ENCODE data around the gene CWC22. TPM values are rescaled to one million over a fixed set of nuclear protein-coding genes. Genes with fewer than 3 reads are reported as not detected.
"Not testable (repeated sequence)": the region's sequence is repeated elsewhere in the genome, so short reads cannot be mapped to it uniquely, and the experiment has no call there.

Gene CWC22
- total RNA-seq, 1 donor from 2014 or later, result 23.6 TPM

- no peak for ATAC-seq
- intact Hi-C loops (cut with DNase I), result no loop called here
- no peak for DNase-seq (ENCODE audit: low spot score)
Observed at GRCh38 chr2:179963626-179964025, 43.5 kb downstream of the CWC22 start.

GRCh38 chr2:179958251-179958650 lies 48.8 kb downstream of the CWC22 start:
- intact Hi-C loops (cut with DNase I); DNase-seq (ENCODE audit: low spot score); ATAC-seq: not testable (repeated sequence)

- intact Hi-C loops (cut with DNase I), result no loop called here
- DNase-seq (ENCODE audit: low spot score), result no peak
- no peak for ATAC-seq
Observed at GRCh38 chr2:179954026-179954425, 53.1 kb downstream of the CWC22 start.

DNA sequence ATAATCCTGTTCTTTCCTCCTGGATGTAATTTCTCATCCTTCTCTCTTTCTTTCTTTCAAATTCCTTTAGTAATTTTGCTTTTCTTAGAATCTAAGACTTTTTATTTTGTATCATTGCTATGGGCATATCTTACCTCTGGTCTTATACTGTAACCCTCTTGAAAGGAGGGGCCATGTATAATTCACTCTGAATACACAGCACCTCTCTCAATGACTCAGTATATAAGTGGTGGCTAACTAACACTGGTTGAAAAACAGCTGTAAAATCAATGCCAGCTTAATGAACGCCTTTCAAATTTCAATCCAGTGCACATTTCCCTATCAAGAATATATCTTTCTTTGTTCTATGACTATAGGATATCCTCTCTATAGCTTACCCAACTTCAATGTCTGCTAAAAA lies 53.7 kb downstream of the CWC22 start:
- DNase-seq (ENCODE audit: low spot score) (no peak), ATAC-seq (no peak)
- intact Hi-C loops (cut with DNase I), result no loop called here

DNA sequence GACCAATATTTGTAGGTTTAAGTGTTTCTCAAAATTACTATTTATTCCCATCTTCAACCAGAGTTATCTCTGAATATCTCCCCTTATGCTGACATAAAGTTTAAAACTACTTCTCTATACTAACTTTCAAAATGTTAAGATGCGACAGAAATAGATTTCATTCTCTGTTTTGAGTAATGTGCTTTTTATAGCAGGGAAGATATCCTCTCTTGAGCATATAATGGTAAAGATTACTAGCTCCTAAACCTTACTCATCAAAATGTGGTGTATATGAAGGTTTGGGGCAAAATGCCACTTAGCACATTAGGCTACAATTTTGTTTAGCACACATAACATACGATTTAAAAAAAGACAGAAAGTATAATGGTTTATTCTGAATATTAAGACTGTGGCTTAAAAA lies 54.4 kb downstream of the CWC22 start:
- intact Hi-C loops (cut with DNase I), result no loop called here
- no peak for ATAC-seq
- no peak for DNase-seq (ENCODE audit: low spot score)

DNA sequence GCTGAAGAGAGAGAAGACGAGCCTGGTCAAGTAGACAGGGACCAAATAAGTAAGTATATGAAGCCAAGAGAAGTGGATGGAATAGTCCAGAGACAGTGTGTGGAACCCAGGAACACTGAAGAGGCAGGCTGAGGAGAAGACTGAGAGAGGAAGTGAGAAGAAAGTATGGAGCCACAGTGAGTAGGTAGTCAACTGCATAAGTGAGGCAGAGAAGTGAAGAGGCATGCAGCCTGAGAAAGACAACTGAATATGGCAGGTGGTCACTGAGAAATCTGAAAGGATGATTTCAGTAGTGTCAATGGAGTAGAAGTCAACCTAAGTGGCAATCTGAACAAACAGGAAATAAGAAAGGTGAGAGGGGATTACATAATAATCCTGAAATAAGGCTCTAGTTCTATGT lies 55.4 kb downstream of the CWC22 start:
- intact Hi-C loops (cut with DNase I), result no loop called here
- DNase-seq (ENCODE audit: low spot score) (no peak), ATAC-seq (no peak)

DNA sequence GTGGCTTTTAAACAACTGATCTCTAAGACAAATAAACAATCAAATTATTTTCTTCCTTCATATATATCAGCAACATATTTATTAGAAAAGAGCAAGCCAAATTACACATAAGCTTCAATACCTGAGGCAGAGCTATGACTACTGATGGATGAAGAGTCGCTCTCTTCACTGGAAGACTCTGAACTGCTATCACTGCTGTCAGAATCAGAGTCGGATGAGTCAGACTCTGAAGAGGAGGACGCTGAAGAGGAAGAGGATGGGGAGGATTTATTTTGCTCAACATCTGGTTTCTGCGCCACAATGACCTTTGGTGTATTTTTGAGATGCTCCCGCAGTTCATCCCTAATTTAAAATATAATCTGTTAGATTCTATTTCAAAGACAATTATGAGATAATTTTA lies 56.7 kb downstream of the CWC22 start:
- DNase-seq (ENCODE audit: low spot score) (no peak), ATAC-seq (no peak)
- intact Hi-C loops (cut with DNase I), result no loop called here

DNA sequence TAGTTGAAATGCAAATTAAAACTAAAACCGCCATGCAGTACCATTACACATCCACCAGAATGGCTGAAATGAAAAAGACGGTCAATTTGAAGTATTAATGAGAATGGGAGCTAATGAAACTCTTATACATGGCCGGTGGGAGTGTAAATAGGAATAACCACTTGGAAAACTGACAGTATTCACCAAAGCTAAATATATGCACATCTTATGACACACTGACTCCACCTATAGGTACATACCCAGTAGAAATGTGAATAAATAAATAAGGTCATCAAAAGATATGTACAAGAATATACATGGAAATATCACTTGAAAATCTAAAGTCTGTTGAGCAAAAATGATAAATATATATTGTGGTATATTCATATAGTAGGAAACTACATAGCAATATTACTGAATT lies 57.7 kb downstream of the CWC22 start:
- DNase-seq (ENCODE audit: low spot score) (no peak), ATAC-seq (no peak)
- intact Hi-C loops (cut with DNase I), result no loop called here

DNA sequence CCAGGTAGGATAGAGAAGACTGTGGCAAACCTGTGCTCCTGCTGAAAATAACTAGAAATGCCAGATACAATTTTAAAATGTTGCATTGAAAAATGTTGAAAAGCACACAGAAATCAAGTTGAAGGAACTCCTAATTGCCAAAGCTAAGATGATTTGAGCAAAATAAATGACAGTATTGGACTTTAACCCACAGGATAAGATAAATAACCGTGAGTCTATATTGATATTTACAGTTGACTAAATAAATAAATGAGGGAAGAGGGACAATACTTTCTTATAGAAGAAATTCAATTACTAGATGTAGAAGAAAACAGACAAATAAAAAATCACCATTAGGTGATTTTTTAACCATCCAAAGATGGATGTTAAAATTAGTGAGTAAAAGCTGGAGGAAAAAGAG lies 59.0 kb downstream of the CWC22 start:
- DNase-seq (ENCODE audit: low spot score) (no peak), ATAC-seq (no peak)
- intact Hi-C loops (cut with DNase I), result no loop called here

GRCh38 chr2:179946810-179947615 lies 60.1 kb downstream of the CWC22 start:
- DNase-seq (ENCODE audit: low spot score) (no peak), ATAC-seq (no peak)
- intact Hi-C loops (cut with DNase I), result no loop called here

- no peak for ATAC-seq
- DNase-seq (ENCODE audit: low spot score), result no peak
- intact Hi-C loops (cut with DNase I), result no loop called here
Observed at GRCh38 chr2:179946346-179946745, 60.8 kb downstream of the CWC22 start.

- no peak for ATAC-seq
- DNase-seq (ENCODE audit: low spot score), result no peak
- intact Hi-C loops (cut with DNase I), result no loop called here
Observed at GRCh38 chr2:179939259-179939658, 67.8 kb downstream of the CWC22 start.

DNA sequence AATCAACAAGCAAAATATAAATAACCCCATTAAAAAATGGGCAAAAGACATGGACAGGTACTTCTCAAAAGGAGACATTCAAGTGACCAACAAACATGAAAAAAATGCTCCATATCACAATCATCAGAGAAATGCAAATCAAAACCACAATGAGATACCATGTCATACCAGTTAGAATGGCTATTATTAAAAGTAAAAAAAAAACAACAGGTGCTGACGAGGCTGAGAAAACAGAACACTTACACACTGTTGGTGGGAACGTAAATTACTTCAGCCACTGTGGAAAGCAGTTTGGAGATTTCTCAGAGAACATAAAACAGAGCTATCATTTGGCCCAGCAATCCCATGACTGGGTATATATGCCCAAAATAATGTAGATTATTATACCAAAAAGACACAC lies 69.1 kb downstream of the CWC22 start:
- intact Hi-C loops (cut with DNase I), result no loop called here
- DNase-seq (ENCODE audit: low spot score), result no peak
- no peak for ATAC-seq

DNA sequence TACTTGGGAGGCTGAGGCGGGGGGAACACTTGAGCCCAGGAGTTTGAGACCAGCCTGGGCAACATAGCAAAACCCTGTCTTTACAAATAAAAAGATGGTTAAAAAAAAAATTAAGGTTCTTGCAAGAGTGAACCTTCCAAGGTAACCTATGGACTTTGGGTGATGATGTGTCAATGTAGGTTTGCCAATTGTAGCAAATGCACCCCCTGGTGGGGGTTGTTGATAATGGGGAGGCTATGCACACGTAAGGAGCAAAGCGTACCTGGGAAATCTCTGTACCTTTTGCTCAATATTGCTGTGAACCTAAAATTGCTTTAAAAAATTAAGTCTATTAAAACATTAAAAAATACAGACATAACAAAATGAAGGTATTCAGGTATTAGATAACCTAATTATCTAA lies 70.4 kb downstream of the CWC22 start:
- intact Hi-C loops (cut with DNase I), result no loop called here
- DNase-seq (ENCODE audit: low spot score) (no peak), ATAC-seq (no peak)

DNA sequence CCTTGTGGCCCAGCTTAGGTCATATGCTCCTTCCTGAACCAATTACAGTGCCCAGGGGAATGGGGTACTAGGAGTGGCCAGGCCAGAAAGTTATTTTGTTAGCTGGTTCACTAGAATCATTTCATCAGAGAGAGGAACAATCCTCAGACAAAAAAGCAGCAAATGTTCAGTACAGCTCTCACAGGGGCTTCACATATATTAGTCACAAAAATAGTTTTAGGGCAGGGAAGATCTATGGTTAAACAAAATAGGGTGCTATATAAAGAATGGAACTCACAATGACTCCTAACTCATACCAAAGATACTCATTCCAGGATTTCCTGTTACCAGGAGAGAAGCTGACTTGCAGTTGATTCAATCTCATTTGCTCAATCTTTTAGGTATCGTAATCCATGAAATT lies 71.0 kb downstream of the CWC22 start:
- intact Hi-C loops (cut with DNase I), result no loop called here
- ATAC-seq, result no peak
- DNase-seq (ENCODE audit: low spot score), result no peak

DNA sequence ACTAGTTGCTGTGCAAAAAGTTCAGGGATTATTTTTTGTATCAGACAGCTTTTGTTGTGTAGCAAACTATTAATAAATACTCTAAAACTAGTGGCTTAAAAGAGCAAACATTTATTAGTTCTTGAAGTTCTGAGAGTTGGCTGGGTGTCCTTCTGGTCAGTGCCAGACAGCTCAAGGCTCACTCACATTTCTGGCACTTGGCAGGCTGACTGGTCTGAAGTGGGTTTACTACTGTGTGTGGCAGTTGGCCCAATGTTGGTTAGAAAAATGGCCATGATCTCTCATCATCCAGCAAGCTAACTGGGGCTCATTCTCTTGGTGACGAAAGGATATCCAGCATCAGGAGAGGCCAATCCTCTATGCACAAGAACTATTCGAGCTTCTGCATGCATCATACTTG lies 74.3 kb downstream of the CWC22 start:
- ATAC-seq (no peak), DNase-seq (ENCODE audit: low spot score) (no peak)
- intact Hi-C loops (cut with DNase I), result no loop called here

- intact Hi-C loops (cut with DNase I), result no loop called here
Observed at GRCh38 chr2:179931502-179931901, 75.6 kb downstream of the CWC22 start.

GRCh38 chr2:179929997-179930396 lies 77.1 kb downstream of the CWC22 start:
- ATAC-seq; intact Hi-C loops (cut with DNase I); DNase-seq (ENCODE audit: low spot score): not testable (repeated sequence)

More at GRCh38 chr2:179931502-179931901, 75.6 kb downstream of the CWC22 start:
- ATAC-seq (no peak), DNase-seq (ENCODE audit: low spot score) (no peak)

GRCh38 chr2:179927041-179927440 lies 80.1 kb downstream of the CWC22 start:
- DNase-seq (ENCODE audit: low spot score), result no peak
- ATAC-seq, result no peak
- intact Hi-C loops (cut with DNase I), result no loop called here

DNA sequence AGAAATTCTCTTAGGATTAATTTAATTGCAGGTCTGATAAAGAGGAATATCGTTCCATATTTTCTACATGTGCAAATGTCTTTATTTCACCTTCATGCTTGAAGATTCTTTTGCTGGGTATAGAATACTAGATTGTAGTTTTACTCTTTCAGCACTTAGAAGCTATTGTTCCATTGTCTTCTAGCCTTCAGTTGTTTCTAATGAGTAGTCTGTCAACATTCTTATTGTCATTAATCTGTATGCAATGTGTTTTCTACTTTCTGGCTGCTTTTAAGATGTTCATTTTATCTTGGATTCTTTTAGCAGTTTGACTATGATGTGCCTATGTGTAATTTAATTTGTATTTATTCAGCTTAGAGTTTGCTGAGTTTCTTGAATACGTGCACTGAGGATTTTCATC lies 81.4 kb downstream of the CWC22 start:
- intact Hi-C loops (cut with DNase I), result no loop called here
- no peak for DNase-seq (ENCODE audit: low spot score)
- ATAC-seq, result no peak

DNA sequence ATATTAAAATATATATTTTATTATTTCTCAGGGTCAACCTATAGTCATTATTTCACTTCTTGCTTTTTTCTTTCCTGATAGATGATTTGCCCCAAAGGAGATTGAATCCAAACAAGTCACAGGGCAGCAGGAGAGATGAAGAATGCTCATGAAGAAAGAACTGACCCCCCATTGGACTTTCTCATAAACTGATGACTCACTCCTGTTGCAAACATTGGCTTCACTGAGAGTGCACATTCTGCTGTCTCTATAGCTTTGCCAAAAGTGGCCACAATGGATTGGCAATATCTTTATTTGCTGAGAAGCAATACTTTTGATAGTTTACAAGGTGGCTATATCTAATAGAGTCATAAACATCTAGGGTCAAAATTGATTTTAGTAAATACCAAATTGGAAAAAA lies 89.8 kb downstream of the CWC22 start:
- ATAC-seq, result no peak
- no peak for DNase-seq (ENCODE audit: low spot score)
- intact Hi-C loops (cut with DNase I), result no loop called here
